Activated CD8-positive, alpha-beta memory T cell treated with anti-CD3 and anti-CD28 coated beads, Interleukin-2, amount 50 U/mL, for 48 hours (primary cell): ENCODE measurements around the gene KCNF1.
A peak's percentile ranks its signal among the peaks of the same experiment; 100 is the strongest.

Experiments
- DNase-seq: peaks from one replicate; pipeline ENCODE4 v3.0.0-alpha.2; 2020

KCNF1 gene

GRCh38 chr2:10905006-10905861 is 6.5 kb upstream of the KCNF1 start:
- DNase-seq, result no peak

- no peak for DNase-seq
These were observed 5.9 kb upstream of the KCNF1 start for GRCh38 chr2:10905862-10906143.

GRCh38 chr2:10906926-10907625 is 4.7 kb upstream of the KCNF1 start:
- DNase-seq, result no peak

- no peak for DNase-seq
These were observed 3.5 kb upstream of the KCNF1 start for GRCh38 chr2:10908195-10908594.

GRCh38 chr2:10909050-10909995 is 2.4 kb upstream of the KCNF1 start:
- DNase-seq, result no peak

GRCh38 chr2:10909996-10910341 is 1.8 kb upstream of the KCNF1 start:
- no peak for DNase-seq

- DNase-seq, result no peak
These were observed 1.1 kb upstream of the KCNF1 start for GRCh38 chr2:10910625-10911024.

GRCh38 chr2:10912076-10912731 is 470 bp downstream of the KCNF1 start:
- DNase-seq, result no peak

GRCh38 chr2:10912796-10913455 is 1.2 kb downstream of the KCNF1 start:
- DNase-seq, result no peak

- DNase-seq, result no peak
These were observed 2.0 kb downstream of the KCNF1 start for GRCh38 chr2:10913501-10914271.

GRCh38 chr2:10914272-10914693 is 2.5 kb downstream of the KCNF1 start:
- DNase-seq, result peak; percentile 42

GRCh38 chr2:10915236-10915635 is 3.5 kb downstream of the KCNF1 start:
- no peak for DNase-seq

- no peak for DNase-seq
These were observed 4.1 kb downstream of the KCNF1 start for GRCh38 chr2:10915731-10916276.

- no peak for DNase-seq
These were observed 5.2 kb downstream of the KCNF1 start for GRCh38 chr2:10916953-10917352.

GRCh38 chr2:10917927-10918326 is 6.2 kb downstream of the KCNF1 start:
- DNase-seq, result no peak

- no peak for DNase-seq
These were observed 7.1 kb downstream of the KCNF1 start for GRCh38 chr2:10918661-10919409.

- DNase-seq, result no peak
These were observed 7.7 kb downstream of the KCNF1 start for GRCh38 chr2:10919410-10919770.

- DNase-seq, result no peak
These were observed 8.3 kb downstream of the KCNF1 start for GRCh38 chr2:10919771-10920621.

GRCh38 chr2:10920764-10921388 is 9.1 kb downstream of the KCNF1 start:
- no peak for DNase-seq
